Prostate gland (tissue), 2 donors: ENCODE measurements around the gene C11orf21.
"Not testable (repeated sequence)": the region's sequence is repeated elsewhere in the genome, so short reads cannot be mapped to it uniquely, and the experiment has no call there.

Experiments
- CTCF ChIP-seq, 4 experiments: fragments of 200-600 bp in 2 of 4; fragments of 450-650 bp in 2 of 4; sonication (generic) in 2 of 4; IDR thresholded peaks; 1 replicate in 3 of 4; 2 replicates in 1 of 4; pipeline ENCODE4 v1.5.1; 2016 to 2019; ENCODE audit warnings: antibody characterized with exemption in 4 of 4, mild to moderate bottlenecking in 2 of 4, moderate library complexity in 2 of 4
- POLR2A ChIP-seq: fragments of 450-650 bp; IDR thresholded peaks from one replicate; pipeline ENCODE4 v1.6.1; 2016; ENCODE audit warnings: antibody characterized with exemption, mild to moderate bottlenecking

GRCh38 chr11:2335286-2335685 is 33.6 kb upstream of the C11orf21 start:
- not testable (repeated sequence) for TF ChIP-seq CTCF (IDR thresholded peaks at IDR 0.05); POLR2A
